ENCODE data around the gene PHACTR3. TPM values are rescaled to one million over a fixed set of nuclear protein-coding genes. Genes with fewer than 3 reads are reported as not detected.

PHACTR3 gene
- total RNA-seq, 2 donors from 2014 or later, result 0.34 TPM; not detected in 1

- H3K27ac ChIP-seq, result no peak overlapping the region
- intact Hi-C loops (cut with DNase I), result no loop called here
- no peaks in the 10 kb centered on the region for H3K27me3 ChIP-seq (replicated peaks; ENCODE audit: insufficient read depth)
- H3K36me3 ChIP-seq, result no peaks in the 10 kb centered on the region
- no peaks in the 10 kb centered on the region for H3K9me3 ChIP-seq
- DNase-seq (ENCODE audit: low spot score), result no peak
- H3K4me1 ChIP-seq (replicated peaks), result no peaks in the 10 kb centered on the region
- WGBS, result 89% methylated on average over 19 of the region's 19 CpGs
- H3K4me3 ChIP-seq, result no peak overlapping the region
- TF ChIP-seq POLR2A (IDR thresholded peaks at IDR 0.05) (no peak), POLR2AphosphoS5 (IDR thresholded peaks at IDR 0.05) (no peak), CTCF (IDR thresholded peaks at IDR 0.05) (no peak)
Observed at GRCh38 chr20:59723607-59724456, 119.5 kb downstream of the PHACTR3 start.

GRCh38 chr20:59724457-59725366 lies 120.4 kb downstream of the PHACTR3 start:
- Histone ChIP-seq H3K27me3 (replicated peaks; ENCODE audit: insufficient read depth) (no peaks in the 10 kb centered on the region), H3K4me3 (no peak overlapping the region), H3K36me3 (no peaks in the 10 kb centered on the region), H3K4me1 (replicated peaks) (no peaks in the 10 kb centered on the region), H3K27ac (no peak overlapping the region), H3K9me3 (no peaks in the 10 kb centered on the region)
- no peak for DNase-seq (ENCODE audit: low spot score)
- WGBS, result 39% methylated on average over 9 of the region's 10 CpGs
- intact Hi-C loops (cut with DNase I), result no loop called here
- TF ChIP-seq POLR2AphosphoS5 (IDR thresholded peaks at IDR 0.05), result no peak
- TF ChIP-seq POLR2A (IDR thresholded peaks at IDR 0.05), result no peak
- no peak for TF ChIP-seq CTCF (IDR thresholded peaks at IDR 0.05)

GRCh38 chr20:59725476-59726280 lies 121.3 kb downstream of the PHACTR3 start:
- no peaks in the 10 kb centered on the region for H3K4me1 ChIP-seq (replicated peaks)
- H3K27ac ChIP-seq, result no peak overlapping the region
- H3K9me3 ChIP-seq, result no peaks in the 10 kb centered on the region
- WGBS, result 70% methylated on average over 8 of the region's 8 CpGs
- intact Hi-C loops (cut with DNase I), result no loop called here
- DNase-seq (ENCODE audit: low spot score), result no peak
- no peak overlapping the region for H3K4me3 ChIP-seq
- H3K27me3 ChIP-seq (replicated peaks; ENCODE audit: insufficient read depth), result peaks cover 2% of the 10 kb centered on the region
- no peaks in the 10 kb centered on the region for H3K36me3 ChIP-seq
- TF ChIP-seq POLR2A (IDR thresholded peaks at IDR 0.05) (no peak), CTCF (IDR thresholded peaks at IDR 0.05) (no peak), POLR2AphosphoS5 (IDR thresholded peaks at IDR 0.05) (no peak)

GRCh38 chr20:59726281-59726595 lies 121.9 kb downstream of the PHACTR3 start:
- intact Hi-C loops (cut with DNase I), result no loop called here
- Histone ChIP-seq H3K9me3 (no peaks in the 10 kb centered on the region), H3K27me3 (replicated peaks; ENCODE audit: insufficient read depth) (peaks cover 2% of the 10 kb centered on the region), H3K27ac (no peak overlapping the region), H3K4me1 (replicated peaks) (no peaks in the 10 kb centered on the region), H3K36me3 (no peaks in the 10 kb centered on the region), H3K4me3 (no peak overlapping the region)
- WGBS, result 82% methylated on average over 3 of the region's 3 CpGs
- no peak for TF ChIP-seq POLR2A (IDR thresholded peaks at IDR 0.05)
- TF ChIP-seq POLR2AphosphoS5 (IDR thresholded peaks at IDR 0.05), result no peak
- DNase-seq (ENCODE audit: low spot score), result no peak

All from prostate gland (tissue), 2 donors.